HCT116 (cell line): ENCODE data around the gene DPY19L3. TPM values are rescaled to one million over a fixed set of nuclear protein-coding genes. Genes with fewer than 3 reads are reported as not detected.

Source experiments
- ATAC-seq: fragments of 200-7000 bp; cut with Tn5 transposase; 2 replicates; pipeline ENCODE4 v1.9.1; 2020; ENCODE audit warnings: mild to moderate bottlenecking, moderate library complexity
- BruUV-seq: library from RNA; stranded (reverse); fragments of 400-500 nt; replicated peaks from 2 replicates; lab custom pipeline; 2021; lab: Mats Ljungman, UMichigan
- CTCF ChIA-PET: fragments of 300-600 bp; sonication (Branson Sonifier 250); formaldehyde crosslinking; loops from one replicate; lab custom pipeline; 2021; ENCODE audit warnings: antibody characterized with exemption; lab: Charles Lee
- POLR2A ChIA-PET: fragments of 300-600, 350-600 bp; sonication (Branson Sonifier 250); formaldehyde crosslinking; loops from one replicate; lab custom pipeline; 2021; ENCODE audit warnings: antibody characterized with exemption; lab: Charles Lee
- RAD21 ChIA-PET, 2 experiments: fragments of 300-600 bp; sonication (Branson Sonifier 250); formaldehyde crosslinking; loops; one replicate each; lab custom pipeline; 2023; ENCODE audit warnings: low total read pairs in 2 of 2; ENCODE audit not compliant: uncharacterized antibody in 2 of 2, unreplicated experiment in 2 of 2, low non-redundant PET in 1 of 2; lab: Charles Lee
- DNase-seq: peaks from one replicate; pipeline ENCODE4 v3.0.0-alpha.2; 2010; ENCODE audit warnings: low read depth, low spot score
- H2AFZ ChIP-seq: fragments of 200-600 bp; shearing (Covaris generic), sonication (generic); 2 replicates; pipeline ENCODE4 v1.6.1; 2017; ENCODE audit warnings: low read depth, mixed run types, mixed read lengths, antibody characterized with exemption, low read length; ENCODE audit not compliant: poor library complexity, severe bottlenecking
- H3K27ac ChIP-seq: 2 replicates; pipeline ENCODE4 v1.5.1; 2012; ENCODE audit warnings: low read depth, low read length
- H3K27me3 ChIP-seq: fragments of 200-600 bp; sonication (generic); 2 replicates; pipeline ENCODE4 v1.6.1; 2016; ENCODE audit warnings: mixed run types, low read length, mixed read lengths; ENCODE audit not compliant: insufficient read depth
- H3K36me3 ChIP-seq, 2 experiments: fragments of 200-500 bp in 1 of 2; fragments of 200-600 bp in 1 of 2; sonication (Bioruptor generic) in 1 of 2; sonication (generic) in 1 of 2; 2 replicates each; pipeline versions ENCODE4 v1.5.1 to v1.6.1; 2014 to 2016; ENCODE audit warnings: low read length in 2 of 2, inconsistent platforms in 1 of 2, mixed read lengths in 1 of 2, mixed run types in 1 of 2; ENCODE audit not compliant: insufficient read depth in 2 of 2, control insufficient read depth in 1 of 2
- H3K4me1 ChIP-seq, 2 experiments: fragments of 200-600 bp in 1 of 2; sonication (generic) in 1 of 2; 2 replicates each; pipeline versions ENCODE4 v1.5.1 to v1.6.1; 2012 to 2017; ENCODE audit warnings: low read length in 2 of 2, inconsistent platforms in 1 of 2, mild to moderate bottlenecking in 1 of 2, mixed read lengths in 1 of 2, mixed run types in 1 of 2, moderate library complexity in 1 of 2; ENCODE audit not compliant: insufficient read depth in 2 of 2, control insufficient read depth in 1 of 2
- H3K4me2 ChIP-seq: fragments of 200-600 bp; sonication (generic); 2 replicates; pipeline ENCODE4 v1.6.1; 2017; ENCODE audit warnings: mixed run types, low read length, mixed read lengths
- H3K4me3 ChIP-seq, 2 experiments: fragments of 200-600 bp in 1 of 2; sonication (generic) in 1 of 2; replicated peaks in 1 of 2; 2 replicates each; pipeline ENCODE4 v1.5.1; 2011 to 2016; ENCODE audit warnings: low read length in 2 of 2, control low read depth in 1 of 2, low read depth in 1 of 2, mild to moderate bottlenecking in 1 of 2, mixed read lengths in 1 of 2, mixed run types in 1 of 2
- H3K79me2 ChIP-seq: fragments of 200-600 bp; sonication (generic); 2 replicates; pipeline ENCODE4 v1.6.1; 2017; ENCODE audit warnings: mild to moderate bottlenecking, mixed run types, low read length, moderate library complexity, mixed read lengths; ENCODE audit not compliant: insufficient read depth
- H3K9ac ChIP-seq: fragments of 200-600 bp; sonication (generic); 2 replicates; pipeline ENCODE4 v1.6.1; 2016; ENCODE audit warnings: low read length, mixed read lengths
- H3K9me2 ChIP-seq: fragments of 200-600 bp; sonication (generic), shearing (Covaris generic); 2 replicates; pipeline ENCODE4 v1.6.1; 2017; ENCODE audit warnings: mixed run types, mild to moderate bottlenecking, moderate library complexity; ENCODE audit not compliant: insufficient read depth
- H3K9me3 ChIP-seq, 2 experiments: fragments of 200-500 bp in 1 of 2; fragments of 200-600 bp in 1 of 2; sonication (Bioruptor generic) in 1 of 2; sonication (generic) in 1 of 2; 2 replicates each; pipeline ENCODE4 v1.6.1; 2014 to 2017; ENCODE audit warnings: low read length in 2 of 2, mixed read lengths in 2 of 2, inconsistent platforms in 1 of 2, low read depth in 1 of 2, mild to moderate bottlenecking in 1 of 2, mixed run types in 1 of 2, moderate library complexity in 1 of 2; ENCODE audit not compliant: control insufficient read depth in 1 of 2, insufficient read depth in 1 of 2
- H4K20me1 ChIP-seq: fragments of 200-600 bp; sonication (generic), shearing (Covaris generic); 2 replicates; pipeline ENCODE4 v1.6.1; 2017; ENCODE audit warnings: mixed run types, mild to moderate bottlenecking, moderate library complexity; ENCODE audit not compliant: insufficient read depth
- ATF3 ChIP-seq: IDR thresholded peaks from 2 replicates; pipeline ENCODE4 v1.6.1; 2012
- EGR1 ChIP-seq: IDR thresholded peaks from 2 replicates; pipeline ENCODE4 v1.6.1; 2012; ENCODE audit warnings: low read depth
- ELF1 ChIP-seq: IDR thresholded peaks from 2 replicates; pipeline ENCODE4 v1.6.1; 2012; ENCODE audit warnings: low read depth, borderline replicate concordance
- EZH2phosphoT487 ChIP-seq: fragments of 200-600 bp; IDR thresholded peaks from 2 replicates; pipeline ENCODE4 v1.6.1; 2018; ENCODE audit warnings: antibody characterized with exemption, borderline replicate concordance
- FOSL1 ChIP-seq: IDR thresholded peaks from 2 replicates; pipeline ENCODE4 v1.6.1; 2012; ENCODE audit warnings: low read depth
- JUND ChIP-seq: IDR thresholded peaks from 2 replicates; pipeline ENCODE4 v1.6.1; 2012
- POLR2A ChIP-seq: IDR thresholded peaks from 2 replicates; pipeline ENCODE4 v1.7.0; 2011; ENCODE audit warnings: borderline replicate concordance; ENCODE audit not compliant: insufficient read depth, insufficient read length; ENCODE audit errors: extremely low read depth
- RAD21 ChIP-seq: IDR thresholded peaks from 2 replicates; pipeline ENCODE4 v1.6.1; 2012; ENCODE audit warnings: low read depth, mild to moderate bottlenecking
- REST ChIP-seq: IDR thresholded peaks from 2 replicates; pipeline ENCODE4 v1.6.1; 2012; ENCODE audit warnings: low read depth
- SIN3A ChIP-seq: IDR thresholded peaks from 2 replicates; pipeline ENCODE4 v1.6.1; 2012; ENCODE audit warnings: low read depth
- SRF ChIP-seq: IDR thresholded peaks from 2 replicates; pipeline ENCODE4 v1.6.1; 2012; ENCODE audit warnings: low read depth
- TCF7L2 ChIP-seq: IDR thresholded peaks from 2 replicates; pipeline ENCODE4 v1.7.0; 2011; ENCODE audit warnings: borderline replicate concordance, inconsistent platforms; ENCODE audit not compliant: insufficient read depth, insufficient read length; ENCODE audit errors: extremely low read depth
- YY1 ChIP-seq: IDR thresholded peaks from 2 replicates; pipeline ENCODE4 v1.6.1; 2011; ENCODE audit warnings: low read length, low read depth, moderate library complexity, mild to moderate bottlenecking; ENCODE audit not compliant: insufficient replicate concordance; ENCODE audit errors: extremely low read depth
- intact Hi-C: fragments of 100-400 bp; cut with micrococcal nuclease; formaldehyde crosslinking; loops from 2 replicates; pipeline ENCODE4 v1.10.0; 2022
- total RNA-seq: library from RNA; stranded (reverse); gene quantifications from one replicate; pipeline ENCODE4 v1.2.1, GENCODE V29; 2021; ENCODE audit not compliant: unreplicated experiment

The DPY19L3 gene
- total RNA-seq, 1 experiment from 2014 or later = 14.5 TPM

GRCh38 chr19:32396046-32396652 is 9.4 kb upstream of the DPY19L3 start:
- no peak for DNase-seq
- RAD21 ChIA-PET = no interaction called here
- intact Hi-C loops = no loop called here
- Histone ChIP-seq H3K27me3 (no peaks in the 10 kb centered on the region), H3K36me3 (no peaks in the 10 kb centered on the region), H4K20me1 (no peaks in the 10 kb centered on the region), H3K4me1 (peaks cover 0 to 19% of the 10 kb centered on the region in 2 experiments; a peak in 2 of 4 replicates), H2AFZ (no peak overlapping the region), H3K4me2 (no peak overlapping the region), H3K27ac (no peak overlapping the region), H3K9me3 (no peaks in the 10 kb centered on the region), H3K79me2 (no peaks in the 10 kb centered on the region), H3K4me3 (no peak overlapping the region), H3K9me2 (no peaks in the 10 kb centered on the region), H3K9ac (no peak overlapping the region)
- POLR2A ChIA-PET = no interaction called here
- ATAC-seq = no peak
- CTCF ChIA-PET = no interaction called here
- TF ChIP-seq ELF1 (no peak), EGR1 (no peak), SIN3A (no peak)
- no TSS peak for BruUV-seq

- no peak overlapping the region for H3K4me3 ChIP-seq
Observed at GRCh38 chr19:32397671-32398101, 7.9 kb upstream of the DPY19L3 start.

More at GRCh38 chr19:32397671-32398101, 7.9 kb upstream of the DPY19L3 start:
- ChIA-PET CTCF (no interaction called here), POLR2A (no interaction called here), RAD21 (no interaction called here)
- no peak overlapping the region for H2AFZ ChIP-seq
- no TSS peak for BruUV-seq
- no peak overlapping the region for H3K27ac ChIP-seq
- no peak overlapping the region for H3K4me2 ChIP-seq
- H3K79me2 ChIP-seq = no peaks in the 10 kb centered on the region
- H4K20me1 ChIP-seq = no peaks in the 10 kb centered on the region
- H3K4me1 ChIP-seq = peaks cover 0 to 15% of the 10 kb centered on the region in 2 experiments; a peak in 2 of 4 replicates
- DNase-seq (no peak), ATAC-seq (peak; percentile 62; the same call in 1 of the 2 replicates)
- TF ChIP-seq RAD21 = no peak
- TF ChIP-seq POLR2A = no peak
- TF ChIP-seq REST = no peak
- TF ChIP-seq EZH2phosphoT487 = no peak
- TF ChIP-seq FOSL1 = no peak
- no peak for TF ChIP-seq SRF
- TF ChIP-seq ATF3 = no peak
- TF ChIP-seq YY1 = no peak
- no peak for TF ChIP-seq JUND
- TF ChIP-seq TCF7L2 = no peak
- no peaks in the 10 kb centered on the region for H3K36me3 ChIP-seq
- no peak overlapping the region for H3K9ac ChIP-seq
- no peaks in the 10 kb centered on the region for H3K9me3 ChIP-seq
- no peaks in the 10 kb centered on the region for H3K9me2 ChIP-seq
- no peaks in the 10 kb centered on the region for H3K27me3 ChIP-seq
- intact Hi-C loops = no loop called here
